NOMO-1 (cell line): Measurements from ENCODE around the gene GZMA.
"Not testable (repeated sequence)": the region's sequence is repeated elsewhere in the genome, so short reads cannot be mapped to it uniquely, and the experiment has no call there.

Source experiments
- DNase-seq, 2 experiments: peaks; one replicate each; lab custom pipeline; 2025; ENCODE audit not compliant: unreplicated experiment in 2 of 2; lab: John Stamatoyannopoulos, UW

GZMA gene

DNA sequence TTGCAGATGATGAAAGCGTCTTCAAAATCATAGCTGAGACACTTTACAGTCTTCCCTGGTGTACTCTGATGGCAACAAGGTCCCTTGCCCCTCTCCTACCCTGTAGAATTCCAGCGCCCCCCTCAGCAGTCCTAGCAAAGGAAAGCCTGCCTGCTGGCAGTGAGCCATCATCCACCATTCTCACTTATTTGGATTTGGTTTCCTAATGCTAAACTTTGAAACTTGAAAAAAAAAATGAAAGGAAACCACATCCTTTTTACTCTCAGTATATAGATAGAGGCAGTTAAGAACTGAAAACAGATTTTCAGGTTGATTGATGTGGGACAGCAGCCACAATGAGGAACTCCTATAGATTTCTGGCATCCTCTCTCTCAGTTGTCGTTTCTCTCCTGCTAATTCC is at the start of gene GZMA:
Gene GZMA, plus strand, starts transcription at position 299 of the 400 bp plus-strand sequence. Its CDS starts 37 bp downstream, at position 336.
- peak; percentile 59 to 91 for DNase-seq

DNA sequence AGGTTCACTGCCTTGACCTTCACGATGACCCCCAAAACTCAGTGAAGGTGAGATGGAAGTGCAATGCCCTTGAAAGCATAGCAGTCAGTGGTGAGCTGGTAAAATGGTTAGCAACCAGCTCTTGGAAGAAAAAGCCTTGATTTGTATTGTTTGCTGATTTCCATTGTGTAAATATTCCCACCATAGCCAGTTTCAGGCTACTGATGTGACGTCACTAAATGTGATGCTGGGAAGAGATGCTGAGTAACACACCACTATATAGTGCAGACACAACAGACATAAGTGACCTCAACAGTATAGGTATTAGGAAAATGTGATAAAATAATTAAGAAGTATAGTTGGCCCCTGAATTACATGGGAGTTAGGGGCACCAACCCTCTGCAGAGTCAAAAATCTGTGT is 47.3 kb upstream of the GZMA start:
- DNase-seq = no peak

DNA sequence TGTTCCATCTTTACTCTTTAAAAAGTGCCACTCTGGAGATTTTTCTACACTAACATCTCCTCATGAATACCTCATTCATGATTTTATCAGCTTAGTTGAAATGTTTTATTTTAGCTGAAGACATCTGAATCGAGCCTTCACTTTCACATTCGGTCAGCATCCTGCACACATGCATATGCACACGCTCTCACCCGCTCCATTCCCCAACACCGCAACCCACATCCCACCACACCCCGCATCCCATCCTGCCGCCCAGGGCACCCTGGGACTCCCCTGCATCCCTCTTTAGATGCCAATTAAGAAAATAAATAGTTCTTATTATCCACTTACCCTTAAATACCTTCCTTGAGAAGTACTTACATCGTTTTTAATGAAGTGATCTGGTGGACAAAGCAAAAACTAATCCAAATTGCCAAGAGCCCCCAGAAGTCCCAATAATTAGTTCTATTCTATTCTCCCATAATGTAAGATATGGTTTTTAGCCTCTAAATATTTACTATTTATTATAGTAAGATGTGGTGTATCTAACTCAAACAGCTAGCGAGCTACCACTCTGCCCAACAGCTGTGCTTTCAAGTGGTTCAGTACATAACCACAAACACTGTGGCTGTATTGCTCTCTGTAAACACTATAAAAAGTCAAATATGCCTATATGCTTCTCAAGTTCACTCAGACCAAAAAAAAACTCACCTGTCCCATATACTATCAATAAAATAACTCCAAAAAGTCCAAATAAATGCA is 40.2 kb upstream of the GZMA start:
- DNase-seq = no peak

DNA sequence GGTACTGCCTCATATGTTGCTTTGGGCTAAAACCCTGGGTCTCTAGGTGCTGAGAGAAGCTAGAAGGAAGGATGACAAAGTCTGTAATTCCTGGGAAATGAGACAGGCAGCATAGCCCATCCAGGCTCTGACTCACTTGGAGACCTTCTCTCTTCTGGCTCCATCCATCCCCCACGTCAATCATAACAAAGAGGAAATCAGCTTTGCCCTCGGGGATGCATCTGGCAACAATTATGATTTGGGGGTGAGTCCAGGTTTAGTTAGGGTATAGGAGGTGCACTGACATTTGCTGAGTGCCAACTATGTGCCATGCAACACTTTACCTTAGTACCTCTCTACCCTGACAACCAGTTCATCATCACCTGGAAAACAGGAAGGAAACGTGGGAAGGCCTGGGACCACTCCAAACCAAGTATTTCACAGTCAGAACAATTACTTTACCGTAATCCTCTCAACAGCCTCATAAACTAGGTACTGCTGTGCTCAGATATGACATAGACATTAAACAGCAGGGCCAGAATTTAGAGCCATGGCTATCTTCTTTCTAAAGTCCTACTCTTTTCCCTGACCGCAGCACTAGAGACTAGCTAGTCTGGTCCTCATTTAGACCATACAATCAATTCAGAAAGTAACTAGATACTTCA is 39.1 kb upstream of the GZMA start:
- DNase-seq = no peak

DNA sequence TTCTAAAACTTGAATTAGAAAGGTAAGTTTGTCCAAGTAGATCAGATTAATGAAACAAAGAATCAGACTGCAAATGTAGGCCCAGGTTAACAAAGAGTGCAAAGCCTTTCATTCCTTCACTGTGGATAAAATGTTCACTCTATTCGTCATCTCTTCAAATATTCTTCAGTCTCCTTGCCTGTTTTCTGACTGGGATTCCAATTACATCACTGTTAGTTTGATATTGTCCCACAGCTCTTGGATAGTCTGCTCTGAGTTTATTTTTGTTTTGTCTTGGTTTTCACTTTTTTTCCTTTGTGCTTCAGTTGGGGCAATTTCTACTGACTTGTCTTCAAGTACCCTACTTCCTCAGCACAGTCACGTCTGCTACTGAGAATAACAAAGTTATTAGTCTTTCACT is 38.5 kb upstream of the GZMA start:
- DNase-seq = no peak

DNA sequence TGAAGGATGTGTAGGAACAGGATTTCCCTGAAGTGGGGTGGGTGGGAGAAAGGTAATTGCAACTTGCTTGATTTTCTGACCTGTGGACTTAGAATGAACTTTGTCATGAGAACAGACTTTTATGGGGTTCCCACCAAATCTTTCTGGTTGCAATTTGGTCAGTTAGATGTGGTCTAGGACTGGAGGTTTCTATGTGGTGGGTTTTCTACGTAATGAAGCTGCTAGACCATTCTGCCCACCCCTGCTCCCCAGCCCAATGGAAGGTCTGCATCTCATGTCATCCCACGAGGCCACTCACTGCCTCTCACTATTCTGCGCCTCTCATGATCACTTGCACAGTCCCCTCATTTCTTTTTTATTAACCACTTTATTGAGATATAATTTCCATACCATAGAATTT is 37.9 kb upstream of the GZMA start:
- DNase-seq = no peak

DNA sequence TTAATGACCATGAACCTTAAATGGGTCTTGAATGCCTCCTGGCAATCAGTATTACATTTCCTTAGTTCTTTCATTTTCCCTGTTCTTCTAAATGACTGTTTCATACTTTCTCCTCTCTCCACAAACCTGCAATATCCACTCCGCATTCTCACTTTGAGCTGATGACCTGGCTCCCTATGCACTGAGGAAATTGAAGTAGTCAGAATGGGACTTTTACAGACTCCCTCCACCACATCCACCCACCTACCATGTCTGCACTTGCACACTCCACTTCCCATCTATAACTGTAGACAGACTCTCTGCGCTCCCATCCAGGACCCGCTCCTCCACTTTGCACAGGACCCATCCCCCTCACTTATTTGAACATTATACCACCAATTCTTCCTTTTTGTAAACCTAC is 36.2 kb upstream of the GZMA start:
- DNase-seq = no peak

DNA sequence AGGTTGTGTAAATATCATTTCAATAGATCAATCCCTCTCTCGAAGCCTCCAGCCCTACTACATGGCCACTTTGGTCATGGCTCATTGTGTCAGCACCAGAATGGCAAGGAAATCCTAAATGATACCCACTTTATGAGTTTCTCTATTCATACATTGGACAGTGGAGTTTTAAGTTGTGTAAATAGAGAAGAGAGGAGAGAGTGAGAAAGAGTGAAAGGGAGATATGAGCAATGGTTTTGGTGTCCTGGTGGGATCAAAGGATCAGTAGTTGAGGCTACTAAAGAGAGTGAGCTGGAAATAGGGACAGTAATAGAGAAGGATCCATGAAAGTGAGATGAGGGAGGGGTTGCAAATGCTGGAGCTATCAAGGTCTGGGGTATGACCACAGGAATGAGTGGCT is 31.5 kb upstream of the GZMA start:
- no peak for DNase-seq

DNA sequence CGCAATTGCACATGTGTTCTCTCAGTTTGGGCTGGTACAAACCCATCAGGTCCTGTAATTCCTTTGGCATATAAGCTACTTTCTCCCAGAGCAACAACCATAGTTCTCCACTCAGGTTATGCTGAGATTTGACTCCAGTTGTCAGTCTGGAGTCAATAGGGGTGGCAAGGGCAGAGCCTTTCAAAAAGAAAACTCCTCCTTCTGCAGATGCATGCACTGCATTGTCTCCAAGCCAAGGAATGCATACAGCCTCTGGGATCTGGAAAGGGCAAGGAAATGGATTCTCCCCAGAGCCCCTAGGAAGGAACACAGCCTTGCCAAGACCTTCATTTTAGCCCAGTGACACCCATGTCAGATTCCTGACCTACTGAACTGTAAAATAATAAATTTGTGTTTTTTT is 31.0 kb upstream of the GZMA start:
- DNase-seq = no peak

DNA sequence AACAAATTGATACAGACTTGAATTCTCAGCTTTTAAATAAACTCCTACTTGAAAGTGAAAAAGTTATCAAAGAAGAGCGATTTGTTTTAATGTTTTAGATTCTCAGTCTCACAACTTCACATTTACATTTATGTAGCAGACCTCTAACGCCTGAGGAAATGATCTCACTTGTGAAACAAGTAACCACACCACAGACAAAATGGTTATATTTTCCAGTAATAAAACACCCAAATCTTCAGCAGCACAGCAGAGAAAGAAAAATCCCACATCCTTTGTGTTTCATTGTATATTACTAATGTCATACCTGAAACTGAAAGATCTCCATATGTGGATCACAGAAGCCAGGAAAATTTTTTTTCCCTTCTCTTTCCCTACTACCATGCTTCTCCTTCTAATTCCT is 29.8 kb upstream of the GZMA start:
- DNase-seq = peak in 1 of 2 experiments; percentile 73

DNA sequence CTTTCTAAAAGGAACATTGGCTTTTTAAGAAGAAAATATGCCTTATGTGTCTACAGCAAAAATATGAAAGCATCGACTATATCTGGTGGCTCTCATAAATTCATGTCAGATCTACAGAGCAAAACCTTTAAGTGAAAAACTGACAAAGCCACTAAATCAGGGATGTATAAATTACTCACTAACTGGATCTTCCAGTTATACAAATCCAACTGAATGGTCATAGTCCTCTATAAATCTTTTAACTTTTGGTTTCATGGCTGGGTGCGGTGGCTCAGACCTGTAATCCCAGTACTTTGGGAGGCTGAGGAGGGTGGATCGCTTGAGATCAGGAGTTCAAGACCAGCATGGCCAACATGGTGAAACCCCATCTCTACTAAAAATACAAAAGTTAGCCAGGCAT is 29.2 kb upstream of the GZMA start:
- DNase-seq = no peak

DNA sequence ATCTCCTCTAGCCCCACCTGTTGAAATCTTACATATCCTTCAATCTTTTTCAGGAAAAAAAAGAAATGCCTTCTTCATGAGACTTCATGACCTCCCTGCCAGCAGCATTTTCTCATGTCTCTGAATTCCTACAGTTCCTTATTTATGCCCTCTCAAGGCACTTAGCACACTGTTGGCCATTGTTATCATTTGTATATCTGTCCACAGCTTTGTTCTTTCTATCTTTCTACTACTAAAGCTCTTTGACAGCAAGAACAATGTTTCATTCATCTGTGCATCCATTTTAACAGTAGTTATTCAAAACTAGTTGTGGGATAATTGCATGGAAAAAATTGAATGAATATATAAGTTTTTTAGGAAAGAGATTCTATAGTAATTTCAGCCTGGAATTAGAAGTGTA is 20.9 kb upstream of the GZMA start:
- DNase-seq = no peak

DNA sequence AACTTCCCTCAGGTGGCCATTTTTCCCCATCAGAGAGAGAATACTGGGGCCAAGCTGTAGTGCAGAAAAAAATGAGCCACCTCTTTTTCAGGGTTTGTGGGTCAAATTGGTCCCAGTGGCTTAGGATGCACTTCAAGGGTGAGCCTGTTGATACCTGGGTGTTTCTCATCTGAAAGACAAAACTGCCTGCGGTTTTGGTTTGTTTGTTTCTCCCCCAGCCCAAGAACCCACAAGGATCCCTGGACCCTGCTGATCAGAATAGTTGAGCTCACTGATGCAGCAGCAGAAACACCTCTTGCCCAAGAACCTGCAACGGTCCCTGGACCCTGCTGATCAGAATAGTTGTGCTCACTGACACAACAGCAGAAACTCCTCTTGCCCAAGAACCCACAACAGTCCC is 13.1 kb upstream of the GZMA start:
- not testable (repeated sequence) for DNase-seq

DNA sequence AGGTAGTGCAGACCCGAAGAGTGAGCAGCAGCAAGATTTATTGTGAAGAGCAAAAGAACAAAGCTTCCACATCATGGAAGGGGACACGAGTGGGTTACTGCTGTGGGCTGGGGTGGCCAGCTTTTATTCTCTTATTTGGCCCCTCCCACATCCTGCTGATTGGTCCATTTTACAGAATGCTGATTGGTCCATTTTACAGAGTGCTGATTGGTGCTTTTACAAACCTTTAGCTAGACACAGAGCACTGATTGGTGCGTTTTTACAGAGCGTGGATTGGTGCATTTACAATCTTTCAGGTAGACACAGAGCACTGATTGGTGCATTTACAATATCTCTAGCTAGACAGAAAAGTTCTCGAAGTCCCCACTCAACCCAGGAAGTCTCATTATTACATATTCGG is 11.4 kb upstream of the GZMA start:
- DNase-seq = not testable (repeated sequence)

DNA sequence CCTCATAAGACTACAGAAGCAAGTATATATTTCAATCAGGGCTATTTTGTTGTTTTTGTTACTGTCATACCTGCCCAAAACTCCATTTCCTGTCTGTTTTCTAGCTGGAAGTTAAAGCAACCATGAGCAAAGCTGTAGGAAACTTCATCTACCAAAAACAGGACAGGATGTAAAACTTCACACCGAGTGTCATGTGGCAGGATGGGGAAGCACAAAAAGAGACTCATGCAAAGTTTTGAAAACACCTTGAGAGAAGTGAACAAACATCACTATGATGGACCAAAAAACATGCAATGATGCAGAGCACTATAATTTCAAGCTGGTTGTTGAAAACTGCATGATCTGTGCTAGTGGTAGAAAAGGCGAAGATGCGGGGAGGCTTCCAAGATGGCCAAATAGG is 6.3 kb upstream of the GZMA start:
- no peak for DNase-seq

DNA sequence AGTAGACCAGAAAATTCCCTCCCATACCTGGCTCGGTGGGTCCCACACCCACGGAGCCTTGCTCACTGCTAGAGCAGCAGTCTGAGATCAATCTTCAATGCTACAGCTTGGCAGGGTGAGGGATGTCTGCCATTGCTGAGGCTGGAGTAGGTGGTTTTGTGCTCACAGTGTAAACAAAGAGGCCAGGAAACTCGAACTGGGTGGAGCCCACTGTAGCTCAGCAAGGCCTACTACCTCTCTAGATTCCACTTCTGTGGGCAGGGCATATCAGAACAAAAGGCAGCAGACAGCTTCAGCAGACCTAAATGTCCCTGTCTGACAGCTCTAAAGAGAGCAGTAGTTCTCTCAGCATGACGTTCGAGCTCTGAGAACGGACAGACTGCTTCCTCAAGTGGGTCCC is 5.6 kb upstream of the GZMA start:
- DNase-seq = no peak

DNA sequence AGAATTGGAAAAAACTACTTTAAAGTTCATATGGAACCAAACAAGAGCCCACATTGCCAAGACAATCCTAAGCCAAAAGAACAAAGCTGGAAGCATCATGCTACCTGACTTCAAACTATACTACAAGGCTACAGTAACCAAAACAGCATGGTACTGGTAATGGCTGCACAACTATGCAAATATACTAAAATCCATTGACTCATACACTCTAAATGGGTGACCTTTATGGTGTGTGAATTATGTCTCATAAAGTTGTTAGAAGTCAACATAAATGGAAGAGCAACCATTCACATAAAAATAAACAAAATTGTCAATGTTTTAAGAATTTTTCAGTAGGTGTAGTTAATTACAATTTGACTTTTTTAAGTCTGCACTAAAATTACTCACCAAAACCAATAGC is 1.3 kb upstream of the GZMA start:
- DNase-seq = not testable (repeated sequence)

DNA sequence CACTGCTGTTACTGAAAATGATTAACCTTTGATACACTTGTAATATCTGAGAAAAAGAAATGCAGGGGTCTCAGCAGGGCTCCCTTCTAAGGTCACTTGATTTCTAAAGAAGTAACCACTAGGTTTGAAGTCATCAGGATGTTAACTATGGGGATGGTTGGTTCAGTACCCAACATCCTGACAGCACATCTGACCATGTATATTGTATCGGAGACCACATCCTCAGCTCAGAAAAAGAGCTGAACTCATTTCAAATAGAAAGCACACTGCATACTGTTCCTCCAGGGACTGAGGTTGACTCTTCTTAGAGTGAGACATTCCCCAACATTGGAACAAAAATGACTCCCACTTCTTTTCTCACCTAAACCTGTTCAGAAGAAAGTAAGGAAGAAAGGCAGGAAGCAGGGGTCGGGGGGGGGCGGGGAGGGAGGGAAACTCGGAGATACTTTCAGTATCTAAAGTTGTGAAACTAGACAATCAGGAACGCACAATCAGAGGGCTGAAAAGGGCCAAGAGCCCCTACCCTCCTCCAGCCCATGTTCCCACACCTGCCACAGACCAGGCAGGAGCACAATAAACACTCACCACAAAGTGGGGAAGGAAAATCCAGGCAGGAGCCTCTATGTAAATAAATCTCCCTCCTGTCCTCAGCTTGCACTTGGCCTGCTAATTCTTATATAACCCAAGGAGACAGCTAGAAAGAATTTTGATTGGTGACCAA is 730 bp upstream of the GZMA start:
- DNase-seq = peak in 1 of 2 experiments; percentile 18

DNA sequence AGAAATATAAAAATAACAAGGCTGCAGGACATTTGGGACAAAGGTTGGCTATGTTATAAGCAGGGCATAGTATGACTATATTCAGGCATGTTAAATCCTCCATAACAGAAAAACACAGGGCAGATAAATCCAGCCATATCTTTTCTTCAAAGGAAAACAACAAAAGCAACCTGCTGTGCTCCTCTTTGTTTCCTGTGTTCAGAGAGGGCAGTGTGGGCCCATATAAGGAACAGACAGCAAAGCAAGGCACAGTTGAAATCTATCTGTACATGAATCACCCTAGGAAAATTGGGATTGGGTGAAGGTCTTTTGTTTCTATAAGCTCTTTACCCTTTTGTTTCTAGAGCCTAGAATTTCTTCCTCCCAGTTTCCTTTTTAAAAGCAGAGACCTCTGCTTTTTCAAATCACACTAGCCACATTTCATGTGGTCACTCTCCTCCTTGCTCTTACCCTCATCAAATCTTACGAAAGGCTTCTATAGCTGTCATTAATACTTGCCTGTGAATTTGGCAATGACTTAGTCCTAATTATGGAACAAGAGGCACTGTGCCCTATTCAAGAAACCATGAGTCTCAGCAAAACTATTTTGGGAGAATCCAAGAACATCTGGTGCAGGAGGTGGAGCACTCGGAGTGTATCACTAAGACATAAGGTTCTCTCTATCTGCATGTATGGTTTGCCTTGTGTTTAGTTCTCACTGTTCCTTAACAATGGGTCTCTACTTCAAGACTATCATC is 1.8 kb downstream of the GZMA start:
- DNase-seq = peak; percentile 61 to 82

DNA sequence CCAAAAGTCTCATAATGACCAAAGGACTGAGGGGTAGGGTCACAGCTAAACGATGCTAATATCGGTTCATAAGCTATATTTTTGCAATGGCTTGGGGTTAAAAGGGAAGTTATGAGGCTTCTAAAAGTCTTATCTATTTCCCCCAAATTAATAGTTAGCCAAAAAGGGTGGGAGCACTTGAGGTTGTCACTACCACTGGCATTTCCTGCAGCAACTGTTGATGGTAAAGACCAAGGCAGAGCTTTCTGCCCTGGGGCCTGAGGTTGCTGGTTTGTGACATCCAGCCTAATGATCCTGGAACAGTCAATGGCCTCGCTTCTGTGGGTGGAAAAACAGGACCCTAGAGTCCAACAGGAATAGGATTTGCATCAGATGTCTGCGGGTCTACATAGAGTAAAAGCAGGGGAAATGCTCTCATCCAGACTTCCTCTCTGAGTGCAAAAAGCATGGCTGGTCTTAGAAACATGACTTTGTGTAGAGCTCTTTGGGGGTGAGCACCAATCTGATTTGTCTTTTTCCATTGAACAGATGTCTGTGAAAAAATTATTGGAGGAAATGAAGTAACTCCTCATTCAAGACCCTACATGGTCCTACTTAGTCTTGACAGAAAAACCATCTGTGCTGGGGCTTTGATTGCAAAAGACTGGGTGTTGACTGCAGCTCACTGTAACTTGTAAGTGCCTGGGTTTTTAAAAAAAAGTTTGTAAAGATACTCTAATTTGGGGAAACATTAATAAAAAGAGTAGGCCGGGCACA is 2.7 kb downstream of the GZMA start:
- DNase-seq = peak; percentile 43 to 75
